ENCODE measurements around the gene MGLL. TPM values are rescaled to one million over a fixed set of nuclear protein-coding genes. Genes with fewer than 3 reads are reported as not detected.

Gene MGLL
- total RNA-seq, 6 experiments from 2014 or later: 128 to 144 (median 129) TPM

DNA sequence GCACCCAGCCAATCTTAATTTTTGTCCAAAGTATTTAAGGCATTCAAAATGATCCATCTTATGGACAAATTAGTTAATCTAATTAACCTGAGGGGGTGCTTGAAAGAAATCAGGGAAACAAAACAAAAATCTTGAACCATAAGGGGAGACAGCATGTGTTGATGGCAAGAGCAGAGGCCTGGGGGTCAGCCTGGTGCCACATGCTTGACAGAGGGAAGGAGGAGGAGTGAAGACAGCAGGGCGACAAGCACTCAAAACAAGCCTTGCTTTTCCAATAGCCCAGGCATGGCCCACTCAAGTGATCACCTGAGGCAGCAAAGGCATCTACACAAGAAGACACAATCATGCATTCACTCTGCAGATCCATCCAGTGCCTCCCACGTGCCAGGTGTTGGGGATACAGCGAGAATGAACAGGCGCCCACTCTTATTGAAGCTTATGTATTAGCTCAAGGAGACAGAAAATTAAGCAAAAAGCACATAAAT is 25.0 kb upstream of the MGLL start:
- Mint-ChIP-seq H3K36me3 (ENCODE audit: low read depth) (no peaks in the 10 kb centered on the region), H3K27ac (no peak overlapping the region), H3K27me3 (ENCODE audit: insufficient read depth) (peaks cover 22% of the 10 kb centered on the region), H3K4me3 (no peak overlapping the region), H3K9me3 (no peaks in the 10 kb centered on the region), H3K4me1 (ENCODE audit: low read depth) (no peaks in the 10 kb centered on the region)
- no peak for TF ChIP-seq CTCF (IDR thresholded peaks at IDR 0.05)
- no peak for DNase-seq

DNA sequence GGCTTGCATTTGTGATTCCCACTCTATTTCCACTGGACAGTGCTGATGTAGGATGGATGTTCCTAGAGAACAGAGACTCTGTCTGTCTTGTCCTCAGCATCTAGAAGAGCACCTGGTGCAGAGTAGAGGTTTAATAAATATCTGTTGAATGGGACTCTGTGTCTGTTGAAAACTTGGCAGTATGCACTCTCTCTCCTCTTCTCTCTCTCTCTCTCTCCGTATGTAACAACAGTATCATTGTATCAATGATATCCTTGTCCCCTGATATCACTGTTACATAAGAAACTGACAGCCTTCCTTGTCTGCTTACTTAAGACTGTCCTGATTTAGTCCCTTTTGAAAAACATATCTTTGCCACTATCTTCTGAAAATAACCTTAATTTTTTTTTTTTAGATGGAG is 24.3 kb upstream of the MGLL start:
- no peak overlapping the region for H3K4me3 Mint-ChIP-seq
- peaks cover 29% of the 10 kb centered on the region for H3K27me3 Mint-ChIP-seq (ENCODE audit: insufficient read depth)
- DNase-seq: no peak
- H3K36me3 Mint-ChIP-seq (ENCODE audit: low read depth): no peaks in the 10 kb centered on the region
- no peaks in the 10 kb centered on the region for H3K4me1 Mint-ChIP-seq (ENCODE audit: low read depth)
- H3K9me3 Mint-ChIP-seq: no peaks in the 10 kb centered on the region
- TF ChIP-seq CTCF (IDR thresholded peaks at IDR 0.05): no peak
- no peak overlapping the region for H3K27ac Mint-ChIP-seq

GRCh38 chr3:127844326-127844942 is 22.1 kb upstream of the MGLL start:
- no peak overlapping the region for H3K27ac Mint-ChIP-seq
- peaks cover 34% of the 10 kb centered on the region for H3K27me3 Mint-ChIP-seq (ENCODE audit: insufficient read depth)
- H3K4me3 Mint-ChIP-seq: no peak overlapping the region
- H3K9me3 Mint-ChIP-seq: no peaks in the 10 kb centered on the region
- no peaks in the 10 kb centered on the region for H3K4me1 Mint-ChIP-seq (ENCODE audit: low read depth)
- no peak for DNase-seq
- TF ChIP-seq CTCF (IDR thresholded peaks at IDR 0.05): no peak
- H3K36me3 Mint-ChIP-seq (ENCODE audit: low read depth): no peaks in the 10 kb centered on the region

DNA sequence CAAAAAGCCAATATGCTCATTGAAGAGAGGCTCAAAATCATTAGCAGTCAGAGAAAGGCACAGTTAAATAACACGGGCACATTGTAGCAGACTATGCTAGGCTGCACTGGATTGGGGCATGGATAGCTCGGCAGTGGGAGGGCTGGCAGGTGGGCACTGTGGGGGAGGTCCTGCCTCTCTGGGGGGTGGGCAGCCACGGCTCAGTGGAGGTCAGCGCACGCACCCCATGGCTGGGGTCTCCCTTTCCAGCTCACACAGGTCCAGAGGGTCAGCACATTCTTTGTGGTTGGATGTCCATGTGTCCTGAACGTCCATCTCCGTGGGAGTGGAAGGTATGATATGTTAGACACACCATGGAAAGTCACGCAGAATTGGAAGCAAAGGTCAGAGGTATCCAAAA is 18.4 kb upstream of the MGLL start:
- H3K27me3 Mint-ChIP-seq (ENCODE audit: insufficient read depth): peaks cover 29% of the 10 kb centered on the region
- H3K27ac Mint-ChIP-seq: no peak overlapping the region
- no peak overlapping the region for H3K4me3 Mint-ChIP-seq
- H3K9me3 Mint-ChIP-seq: no peaks in the 10 kb centered on the region
- H3K36me3 Mint-ChIP-seq (ENCODE audit: low read depth): no peaks in the 10 kb centered on the region
- H3K4me1 Mint-ChIP-seq (ENCODE audit: low read depth): no peaks in the 10 kb centered on the region
- no peak for TF ChIP-seq CTCF (IDR thresholded peaks at IDR 0.05)
- no peak for DNase-seq

GRCh38 chr3:127839099-127839498 is 16.8 kb upstream of the MGLL start:
- H3K36me3 Mint-ChIP-seq (ENCODE audit: low read depth): no peaks in the 10 kb centered on the region
- DNase-seq: no peak
- no peak overlapping the region for H3K27ac Mint-ChIP-seq
- no peak overlapping the region for H3K4me3 Mint-ChIP-seq
- no peaks in the 10 kb centered on the region for H3K9me3 Mint-ChIP-seq
- no peaks in the 10 kb centered on the region for H3K4me1 Mint-ChIP-seq (ENCODE audit: low read depth)
- H3K27me3 Mint-ChIP-seq (ENCODE audit: insufficient read depth): peaks cover 23% of the 10 kb centered on the region
- TF ChIP-seq CTCF (IDR thresholded peaks at IDR 0.05): no peak

All from HFFc6 (cell line).